DOHH2 (cell line): ENCODE measurements around the gene ELF5.

Experiments
- H3F3A ChIP-seq: fragments of 200-600 bp; sonication (generic), shearing (Covaris generic); 2 replicates; pipeline ENCODE4 v1.6.0; 2016; ENCODE audit warnings: antibody characterized with exemption, mild to moderate bottlenecking; ENCODE audit not compliant: control insufficient read depth, insufficient read depth
- H3K27ac ChIP-seq: fragments of 200-600 bp; sonication (generic); 2 replicates; pipeline ENCODE4 v1.5.1; 2014; ENCODE audit warnings: low read depth, mild to moderate bottlenecking, low read length, moderate library complexity
- H3K27me3 ChIP-seq: fragments of 200-600 bp; sonication (generic); 2 replicates; pipeline ENCODE4 v1.6.1; 2014; ENCODE audit warnings: mild to moderate bottlenecking, low read length, mixed read lengths; ENCODE audit not compliant: control insufficient read depth
- H3K36me3 ChIP-seq: fragments of 200-600 bp; sonication (generic); 2 replicates; pipeline ENCODE4 v1.6.1; 2014; ENCODE audit warnings: mild to moderate bottlenecking, low read length, moderate library complexity, mixed read lengths; ENCODE audit not compliant: control insufficient read depth
- H3K4me1 ChIP-seq: fragments of 200-600 bp; sonication (generic); 2 replicates; pipeline ENCODE4 v1.6.1; 2014; ENCODE audit warnings: mild to moderate bottlenecking, low read length, mixed read lengths; ENCODE audit not compliant: control insufficient read depth
- H3K4me2 ChIP-seq: fragments of 200-600 bp; sonication (generic); 2 replicates; pipeline ENCODE4 v1.6.0; 2014; ENCODE audit warnings: mild to moderate bottlenecking, low read length, moderate library complexity
- H3K4me3 ChIP-seq: fragments of 200-600 bp; sonication (generic); 2 replicates; pipeline ENCODE4 v1.5.1; 2014; ENCODE audit warnings: mild to moderate bottlenecking, low read length, mixed read lengths
- H3K79me2 ChIP-seq: fragments of 200-600 bp; sonication (generic); 2 replicates; pipeline ENCODE4 v1.6.1; 2014; ENCODE audit warnings: mild to moderate bottlenecking, low read length, mixed read lengths; ENCODE audit not compliant: control insufficient read depth
- H3K9me2 ChIP-seq: fragments of 200-600 bp; sonication (generic); replicated peaks from 2 replicates; pipeline ENCODE4 v1.6.1; 2014; ENCODE audit warnings: mild to moderate bottlenecking, low read length, mixed read lengths; ENCODE audit not compliant: control insufficient read depth
- H3K9me3 ChIP-seq: fragments of 200-600 bp; sonication (generic); 2 replicates; pipeline ENCODE4 v1.6.1; 2014; ENCODE audit warnings: antibody characterized with exemption, low read length, mixed read lengths; ENCODE audit not compliant: control insufficient read depth, insufficient read depth
- H4K20me1 ChIP-seq: fragments of 200-600 bp; sonication (generic); 2 replicates; pipeline ENCODE4 v1.6.0; 2014; ENCODE audit warnings: low read depth, mild to moderate bottlenecking, antibody characterized with exemption, low read length, moderate library complexity; ENCODE audit not compliant: control insufficient read depth, insufficient read depth
- CTCF ChIP-seq: fragments of 200-600 bp; sonication (generic); IDR thresholded peaks from one replicate; pipeline ENCODE4 v1.5.1; 2014; ENCODE audit warnings: antibody characterized with exemption, mild to moderate bottlenecking, low read depth, low read length; ENCODE audit not compliant: poor library complexity, severe bottlenecking
- EZH2phosphoT487 ChIP-seq: fragments of 200-600 bp; sonication (generic); IDR thresholded peaks from 2 replicates; pipeline ENCODE4 v1.6.1; 2017; ENCODE audit warnings: borderline replicate concordance, mild to moderate bottlenecking, antibody characterized with exemption, low read length, moderate library complexity, mixed read lengths

ELF5 gene

DNA sequence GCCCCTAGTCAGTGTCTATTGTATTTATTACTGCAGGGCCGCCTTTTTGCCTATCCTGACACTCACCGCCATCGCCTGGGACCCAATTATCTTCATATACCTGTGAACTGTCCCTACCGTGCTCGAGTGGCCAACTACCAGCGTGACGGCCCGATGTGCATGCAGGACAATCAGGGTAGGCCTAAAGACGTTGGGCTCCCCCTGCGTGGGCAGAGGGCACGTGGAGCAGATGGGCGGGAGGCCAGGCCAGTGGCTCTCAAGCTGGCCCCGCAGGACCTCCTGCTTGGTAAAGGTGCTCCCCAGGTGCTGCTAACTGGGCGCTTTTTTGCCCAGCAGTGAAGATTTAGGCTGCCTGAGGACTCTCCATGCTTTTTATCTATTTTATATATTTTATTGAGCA lies 52.4 kb downstream of the ELF5 start:
- Histone ChIP-seq H3K27me3 (no peaks in the 10 kb centered on the region), H3K79me2 (no peaks in the 10 kb centered on the region), H3F3A (no peaks in the 10 kb centered on the region), H3K27ac (no peak overlapping the region), H3K9me2 (no peaks in the 10 kb centered on the region), H3K4me1 (no peaks in the 10 kb centered on the region), H4K20me1 (no peaks in the 10 kb centered on the region), H3K36me3 (peaks cover 3% of the 10 kb centered on the region; the same call in 1 of the 2 replicates), H3K4me3 (no peak overlapping the region), H3K4me2 (no peak overlapping the region), H3K9me3 (no peaks in the 10 kb centered on the region)
- no peak for TF ChIP-seq EZH2phosphoT487
- no peak for TF ChIP-seq CTCF

DNA sequence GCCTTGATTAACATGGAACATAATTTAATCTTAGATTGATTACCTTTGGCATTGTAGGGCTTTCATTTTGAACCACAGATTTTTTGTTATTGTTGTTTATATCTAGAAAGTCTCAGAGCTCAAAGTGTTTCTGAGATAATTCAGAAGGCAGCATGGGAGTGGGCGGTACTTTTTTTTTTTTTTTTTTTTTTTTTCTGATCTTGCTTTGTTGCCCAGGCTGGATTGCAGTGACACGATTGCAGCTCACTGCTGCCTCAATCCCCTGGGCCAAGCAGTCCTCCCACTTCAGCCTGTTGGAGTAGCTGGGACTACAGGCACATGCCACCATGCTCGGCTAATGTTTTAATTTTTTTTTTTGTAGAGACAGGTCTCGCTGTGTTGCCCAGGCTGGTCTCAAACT lies 53.3 kb downstream of the ELF5 start:
- Histone ChIP-seq H3K36me3 (peaks cover 3% of the 10 kb centered on the region; the same call in 1 of the 2 replicates), H3F3A (no peaks in the 10 kb centered on the region), H3K27ac (no peak overlapping the region), H4K20me1 (no peaks in the 10 kb centered on the region), H3K27me3 (no peaks in the 10 kb centered on the region), H3K4me3 (no peak overlapping the region), H3K4me1 (no peaks in the 10 kb centered on the region), H3K9me3 (no peaks in the 10 kb centered on the region), H3K9me2 (no peaks in the 10 kb centered on the region), H3K4me2 (no peak overlapping the region), H3K79me2 (no peaks in the 10 kb centered on the region)
- TF ChIP-seq CTCF (no peak), EZH2phosphoT487 (no peak)

- H4K20me1 ChIP-seq, result no peaks in the 10 kb centered on the region
- no peak overlapping the region for H3K4me2 ChIP-seq
- no peaks in the 10 kb centered on the region for H3K79me2 ChIP-seq
- H3K4me1 ChIP-seq, result no peaks in the 10 kb centered on the region
- no peaks in the 10 kb centered on the region for H3K27me3 ChIP-seq
- no peak overlapping the region for H3K4me3 ChIP-seq
- H3K9me3 ChIP-seq, result no peaks in the 10 kb centered on the region
- H3K9me2 ChIP-seq, result no peaks in the 10 kb centered on the region
- peaks cover 3% of the 10 kb centered on the region; the same call in 1 of the 2 replicates for H3K36me3 ChIP-seq
- no peak overlapping the region for H3K27ac ChIP-seq
- no peak for TF ChIP-seq CTCF
- TF ChIP-seq EZH2phosphoT487, result no peak
- H3F3A ChIP-seq, result no peaks in the 10 kb centered on the region
Observed at GRCh38 chr11:34459507-34460162, 54.0 kb downstream of the ELF5 start.
